ENCODE data around the gene CELF4. TPM values are rescaled to one million over a fixed set of nuclear protein-coding genes. Genes with fewer than 3 reads are reported as not detected.
"Not testable (repeated sequence)": the region's sequence is repeated elsewhere in the genome, so short reads cannot be mapped to it uniquely, and the experiment has no call there.

CELF4 gene
- total RNA-seq, 2 experiments from 2014 or later, result not detected

GRCh38 chr18:37482002-37482401 lies 83.6 kb downstream of the CELF4 start:
- ChIA-PET POLR2A (no interaction called here), CTCF (no interaction called here)

GRCh38 chr18:37481491-37481890 lies 84.1 kb downstream of the CELF4 start:
- CTCF ChIA-PET, result no interaction called here
- POLR2A ChIA-PET, result no interaction called here

GRCh38 chr18:37481072-37481471 lies 84.5 kb downstream of the CELF4 start:
- CTCF ChIA-PET, result no interaction called here
- POLR2A ChIA-PET, result interaction anchor here (0.5 kb wide), 1 partner anchor 506 kb away, joined by 5 read pairs; no protein-coding TSS in a partner anchor

GRCh38 chr18:37476611-37477295 lies 88.8 kb downstream of the CELF4 start:
- ChIA-PET POLR2A (no interaction called here), CTCF (no interaction called here)

GRCh38 chr18:37476182-37476581 lies 89.4 kb downstream of the CELF4 start:
- POLR2A ChIA-PET, result no interaction called here

GRCh38 chr18:37473195-37473840 lies 92.3 kb downstream of the CELF4 start:
- POLR2A ChIA-PET, result no interaction called here
- CTCF ChIA-PET, result no interaction called here

More at GRCh38 chr18:37476182-37476581, 89.4 kb downstream of the CELF4 start:
- CTCF ChIA-PET, result no interaction called here

- ChIA-PET POLR2A (no interaction called here), CTCF (no interaction called here)
Measured at GRCh38 chr18:37471637-37472036, 94.0 kb downstream of the CELF4 start.

- ChIA-PET POLR2A (no interaction called here), CTCF (no interaction called here)
Measured at GRCh38 chr18:37470986-37471385, 94.6 kb downstream of the CELF4 start.

GRCh38 chr18:37467002-37467662 lies 98.5 kb downstream of the CELF4 start:
- CTCF ChIA-PET, result no interaction called here

GRCh38 chr18:37465958-37466357 lies 99.6 kb downstream of the CELF4 start:
- CTCF ChIA-PET, result no interaction called here
- POLR2A ChIA-PET, result no interaction called here

More at GRCh38 chr18:37467002-37467662, 98.5 kb downstream of the CELF4 start:
- POLR2A ChIA-PET, result no interaction called here

- ChIA-PET POLR2A (no interaction called here), CTCF (interaction anchor here (0.5 kb wide), 1 partner anchor 571 kb away, joined by 3 read pairs; no protein-coding TSS in a partner anchor)
Measured at GRCh38 chr18:37464257-37464656, 101.3 kb downstream of the CELF4 start.

- CTCF ChIA-PET, POLR2A ChIA-PET: not testable (repeated sequence)
Measured at GRCh38 chr18:37461329-37461728, 104.3 kb downstream of the CELF4 start.

- ChIA-PET POLR2A (no interaction called here), CTCF (no interaction called here)
Measured at GRCh38 chr18:37460604-37461003, 105.0 kb downstream of the CELF4 start.

- ChIA-PET CTCF (no interaction called here), POLR2A (no interaction called here)
Measured at GRCh38 chr18:37458697-37459096, 106.9 kb downstream of the CELF4 start.

- ChIA-PET POLR2A (no interaction called here), CTCF (no interaction called here)
Measured at GRCh38 chr18:37457753-37458152, 107.8 kb downstream of the CELF4 start.

GRCh38 chr18:37457341-37457740 lies 108.3 kb downstream of the CELF4 start:
- CTCF ChIA-PET, result no interaction called here
- POLR2A ChIA-PET, result no interaction called here

- CTCF ChIA-PET, result no interaction called here
- POLR2A ChIA-PET, result no interaction called here
Measured at GRCh38 chr18:37456873-37457272, 108.7 kb downstream of the CELF4 start.

GRCh38 chr18:37456395-37456794 lies 109.2 kb downstream of the CELF4 start:
- POLR2A ChIA-PET, result no interaction called here
- CTCF ChIA-PET, result no interaction called here

- POLR2A ChIA-PET, result no interaction called here
- CTCF ChIA-PET, result no interaction called here
Measured at GRCh38 chr18:37453752-37454151, 111.8 kb downstream of the CELF4 start.

GRCh38 chr18:37452682-37453385 lies 112.8 kb downstream of the CELF4 start:
- ChIA-PET POLR2A (no interaction called here), CTCF (no interaction called here)

- ChIA-PET POLR2A (no interaction called here), CTCF (no interaction called here)
Measured at GRCh38 chr18:37452015-37452414, 113.6 kb downstream of the CELF4 start.

Measured in activated CD8-positive, alpha-beta memory T cell treated with anti-CD3 and anti-CD28 coated beads for 36 hours (primary cell).